IPS-NIHi7 (cell line): ENCODE results near the gene LTB.
A peak's percentile ranks its signal among the peaks of the same experiment; 100 is the strongest.

Experiments
- DNase-seq: peaks from one replicate; pipeline ENCODE4 v3.0.0; 2012; ENCODE audit warnings: mixed read lengths; ENCODE audit errors: extremely low spot score

Gene LTB

DNA sequence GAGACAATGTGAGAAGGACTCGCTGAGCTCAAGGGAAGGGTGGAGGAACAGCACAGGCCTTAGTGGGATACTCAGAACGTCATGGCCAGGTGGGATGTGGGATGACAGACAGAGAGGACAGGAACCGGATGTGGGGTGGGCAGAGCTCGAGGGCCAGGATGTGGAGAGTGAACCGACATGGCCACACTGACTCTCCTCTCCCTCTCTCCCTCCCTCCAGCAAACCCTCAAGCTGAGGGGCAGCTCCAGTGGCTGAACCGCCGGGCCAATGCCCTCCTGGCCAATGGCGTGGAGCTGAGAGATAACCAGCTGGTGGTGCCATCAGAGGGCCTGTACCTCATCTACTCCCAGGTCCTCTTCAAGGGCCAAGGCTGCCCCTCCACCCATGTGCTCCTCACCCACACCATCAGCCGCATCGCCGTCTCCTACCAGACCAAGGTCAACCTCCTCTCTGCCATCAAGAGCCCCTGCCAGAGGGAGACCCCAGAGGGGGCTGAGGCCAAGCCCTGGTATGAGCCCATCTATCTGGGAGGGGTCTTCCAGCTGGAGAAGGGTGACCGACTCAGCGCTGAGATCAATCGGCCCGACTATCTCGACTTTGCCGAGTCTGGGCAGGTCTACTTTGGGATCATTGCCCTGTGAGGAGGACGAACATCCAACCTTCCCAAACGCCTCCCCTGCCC, 5.2 kb downstream of the LTB start:
- DNase-seq: no peak

DNA sequence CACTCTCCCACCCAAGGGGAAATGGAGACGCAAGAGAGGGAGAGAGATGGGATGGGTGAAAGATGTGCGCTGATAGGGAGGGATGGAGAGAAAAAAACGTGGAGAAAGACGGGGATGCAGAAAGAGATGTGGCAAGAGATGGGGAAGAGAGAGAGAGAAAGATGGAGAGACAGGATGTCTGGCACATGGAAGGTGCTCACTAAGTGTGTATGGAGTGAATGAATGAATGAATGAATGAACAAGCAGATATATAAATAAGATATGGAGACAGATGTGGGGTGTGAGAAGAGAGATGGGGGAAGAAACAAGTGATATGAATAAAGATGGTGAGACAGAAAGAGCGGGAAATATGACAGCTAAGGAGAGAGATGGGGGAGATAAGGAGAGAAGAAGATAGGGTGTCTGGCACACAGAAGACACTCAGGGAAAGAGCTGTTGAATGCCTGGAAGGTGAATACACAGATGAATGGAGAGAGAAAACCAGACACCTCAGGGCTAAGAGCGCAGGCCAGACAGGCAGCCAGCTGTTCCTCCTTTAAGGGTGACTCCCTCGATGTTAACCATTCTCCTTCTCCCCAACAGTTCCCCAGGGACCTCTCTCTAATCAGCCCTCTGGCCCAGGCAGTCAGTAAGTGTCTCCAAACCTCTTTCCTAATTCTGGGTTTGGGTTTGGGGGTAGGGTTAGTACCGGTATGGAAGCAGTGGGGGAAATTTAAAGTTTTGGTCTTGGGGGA, 6.1 kb downstream of the LTB start:
- no peak for DNase-seq

DNA sequence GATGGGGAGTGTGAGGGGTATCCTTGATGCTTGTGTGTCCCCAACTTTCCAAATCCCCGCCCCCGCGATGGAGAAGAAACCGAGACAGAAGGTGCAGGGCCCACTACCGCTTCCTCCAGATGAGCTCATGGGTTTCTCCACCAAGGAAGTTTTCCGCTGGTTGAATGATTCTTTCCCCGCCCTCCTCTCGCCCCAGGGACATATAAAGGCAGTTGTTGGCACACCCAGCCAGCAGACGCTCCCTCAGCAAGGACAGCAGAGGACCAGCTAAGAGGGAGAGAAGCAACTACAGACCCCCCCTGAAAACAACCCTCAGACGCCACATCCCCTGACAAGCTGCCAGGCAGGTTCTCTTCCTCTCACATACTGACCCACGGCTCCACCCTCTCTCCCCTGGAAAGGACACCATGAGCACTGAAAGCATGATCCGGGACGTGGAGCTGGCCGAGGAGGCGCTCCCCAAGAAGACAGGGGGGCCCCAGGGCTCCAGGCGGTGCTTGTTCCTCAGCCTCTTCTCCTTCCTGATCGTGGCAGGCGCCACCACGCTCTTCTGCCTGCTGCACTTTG, 6.8 kb downstream of the LTB start, which contains the start of gene TNF:
Gene TNF, plus strand, starts transcription at position 231 of the 567 bp plus-strand sequence. Its CDS starts 177 bp downstream, at position 408.
- no peak for DNase-seq

DNA sequence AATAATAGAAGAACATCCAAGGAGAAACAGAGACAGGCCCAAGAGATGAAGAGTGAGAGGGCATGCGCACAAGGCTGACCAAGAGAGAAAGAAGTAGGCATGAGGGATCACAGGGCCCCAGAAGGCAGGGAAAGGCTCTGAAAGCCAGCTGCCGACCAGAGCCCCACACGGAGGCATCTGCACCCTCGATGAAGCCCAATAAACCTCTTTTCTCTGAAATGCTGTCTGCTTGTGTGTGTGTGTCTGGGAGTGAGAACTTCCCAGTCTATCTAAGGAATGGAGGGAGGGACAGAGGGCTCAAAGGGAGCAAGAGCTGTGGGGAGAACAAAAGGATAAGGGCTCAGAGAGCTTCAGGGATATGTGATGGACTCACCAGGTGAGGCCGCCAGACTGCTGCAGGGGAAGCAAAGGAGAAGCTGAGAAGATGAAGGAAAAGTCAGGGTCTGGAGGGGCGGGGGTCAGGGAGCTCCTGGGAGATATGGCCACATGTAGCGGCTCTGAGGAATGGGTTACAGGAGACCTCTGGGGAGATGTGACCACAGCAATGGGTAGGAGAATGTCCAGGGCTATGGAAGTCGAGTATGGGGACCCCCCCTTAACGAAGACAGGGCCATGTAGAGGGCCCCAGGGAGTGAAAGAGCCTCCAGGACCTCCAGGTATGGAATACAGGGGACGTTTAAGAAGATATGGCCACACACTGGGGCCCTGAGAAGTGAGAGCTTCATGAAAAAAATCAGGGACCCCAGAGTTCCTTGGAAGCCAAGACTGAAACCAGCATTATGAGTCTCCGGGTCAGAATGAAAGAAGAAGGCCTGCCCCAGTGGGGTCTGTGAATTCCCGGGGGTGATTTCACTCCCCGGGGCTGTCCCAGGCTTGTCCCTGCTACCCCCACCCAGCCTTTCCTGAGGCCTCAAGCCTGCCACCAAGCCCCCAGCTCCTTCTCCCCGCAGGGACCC, 7.8 kb downstream of the LTB start:
- peak; percentile 44 for DNase-seq

DNA sequence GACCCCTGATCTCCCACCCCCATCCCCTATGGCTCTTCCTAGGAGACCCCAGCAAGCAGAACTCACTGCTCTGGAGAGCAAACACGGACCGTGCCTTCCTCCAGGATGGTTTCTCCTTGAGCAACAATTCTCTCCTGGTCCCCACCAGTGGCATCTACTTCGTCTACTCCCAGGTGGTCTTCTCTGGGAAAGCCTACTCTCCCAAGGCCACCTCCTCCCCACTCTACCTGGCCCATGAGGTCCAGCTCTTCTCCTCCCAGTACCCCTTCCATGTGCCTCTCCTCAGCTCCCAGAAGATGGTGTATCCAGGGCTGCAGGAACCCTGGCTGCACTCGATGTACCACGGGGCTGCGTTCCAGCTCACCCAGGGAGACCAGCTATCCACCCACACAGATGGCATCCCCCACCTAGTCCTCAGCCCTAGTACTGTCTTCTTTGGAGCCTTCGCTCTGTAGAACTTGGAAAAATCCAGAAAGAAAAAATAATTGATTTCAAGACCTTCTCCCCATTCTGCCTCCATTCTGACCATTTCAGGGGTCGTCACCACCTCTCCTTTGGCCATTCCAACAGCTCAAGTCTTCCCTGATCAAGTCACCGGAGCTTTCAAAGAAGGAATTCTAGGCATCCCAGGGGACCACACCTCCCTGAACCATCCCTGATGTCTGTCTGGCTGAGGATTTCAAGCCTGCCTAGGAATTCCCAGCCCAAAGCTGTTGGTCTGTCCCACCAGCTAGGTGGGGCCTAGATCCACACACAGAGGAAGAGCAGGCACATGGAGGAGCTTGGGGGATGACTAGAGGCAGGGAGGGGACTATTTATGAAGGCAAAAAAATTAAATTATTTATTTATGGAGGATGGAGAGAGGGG, 8.8 kb downstream of the LTB start:
- DNase-seq: no peak

DNA sequence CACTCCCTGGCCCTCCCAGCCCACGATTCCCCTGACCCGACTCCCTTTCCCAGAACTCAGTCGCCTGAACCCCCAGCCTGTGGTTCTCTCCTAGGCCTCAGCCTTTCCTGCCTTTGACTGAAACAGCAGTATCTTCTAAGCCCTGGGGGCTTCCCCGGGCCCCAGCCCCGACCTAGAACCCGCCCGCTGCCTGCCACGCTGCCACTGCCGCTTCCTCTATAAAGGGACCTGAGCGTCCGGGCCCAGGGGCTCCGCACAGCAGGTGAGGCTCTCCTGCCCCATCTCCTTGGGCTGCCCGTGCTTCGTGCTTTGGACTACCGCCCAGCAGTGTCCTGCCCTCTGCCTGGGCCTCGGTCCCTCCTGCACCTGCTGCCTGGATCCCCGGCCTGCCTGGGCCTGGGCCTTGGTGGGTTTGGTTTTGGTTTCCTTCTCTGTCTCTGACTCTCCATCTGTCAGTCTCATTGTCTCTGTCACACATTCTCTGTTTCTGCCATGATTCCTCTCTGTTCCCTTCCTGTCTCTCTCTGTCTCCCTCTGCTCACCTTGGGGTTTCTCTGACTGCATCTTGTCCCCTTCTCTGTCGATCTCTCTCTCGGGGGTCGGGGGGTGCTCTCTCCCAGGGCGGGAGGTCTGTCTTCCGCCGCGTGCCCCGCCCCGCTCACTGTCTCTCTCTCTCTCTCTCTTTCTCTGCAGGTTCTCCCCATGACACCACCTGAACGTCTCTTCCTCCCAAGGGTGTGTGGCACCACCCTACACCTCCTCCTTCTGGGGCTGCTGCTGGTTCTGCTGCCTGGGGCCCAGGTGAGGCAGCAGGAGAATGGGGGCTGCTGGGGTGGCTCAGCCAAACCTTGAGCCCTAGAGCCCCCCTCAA, 9.9 kb downstream of the LTB start, which contains the start of gene LTA:
Gene LTA, plus strand, starts transcription at position 249 of the 871 bp plus-strand sequence. Its CDS starts 454 bp downstream, at position 703.
- no peak for DNase-seq

DNA sequence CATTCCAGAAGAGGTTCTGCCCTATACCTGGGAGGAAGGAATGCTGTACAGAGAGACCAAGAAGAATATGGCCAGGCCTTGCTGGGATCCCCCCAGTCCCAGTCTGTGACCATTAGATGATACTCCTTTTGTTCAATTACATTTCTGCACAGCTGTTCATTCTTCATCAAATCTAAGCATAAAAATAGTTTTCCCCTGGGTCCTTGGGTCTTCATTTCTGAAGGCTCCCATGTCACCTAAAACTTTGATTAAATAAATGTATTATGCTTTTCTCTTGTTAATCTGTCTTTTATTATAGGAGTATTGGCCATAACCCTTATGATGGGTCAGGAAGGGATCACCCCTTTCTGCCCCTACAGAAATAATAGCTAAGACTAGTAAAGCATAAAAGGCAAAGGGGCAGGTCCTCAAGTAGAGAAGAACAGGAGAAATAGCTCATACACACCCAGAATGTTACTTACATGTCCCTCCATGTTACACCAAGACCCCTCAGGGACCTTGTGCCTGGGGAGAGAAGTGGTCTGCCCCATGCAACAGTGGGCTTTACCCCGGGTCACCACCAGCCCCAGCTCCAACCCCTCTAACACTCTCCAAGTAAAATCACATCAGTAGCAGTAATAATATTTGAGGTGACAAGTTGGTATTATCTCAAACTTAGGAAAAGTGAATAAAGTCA, 12.2 kb downstream of the LTB start:
- DNase-seq: no peak

DNA sequence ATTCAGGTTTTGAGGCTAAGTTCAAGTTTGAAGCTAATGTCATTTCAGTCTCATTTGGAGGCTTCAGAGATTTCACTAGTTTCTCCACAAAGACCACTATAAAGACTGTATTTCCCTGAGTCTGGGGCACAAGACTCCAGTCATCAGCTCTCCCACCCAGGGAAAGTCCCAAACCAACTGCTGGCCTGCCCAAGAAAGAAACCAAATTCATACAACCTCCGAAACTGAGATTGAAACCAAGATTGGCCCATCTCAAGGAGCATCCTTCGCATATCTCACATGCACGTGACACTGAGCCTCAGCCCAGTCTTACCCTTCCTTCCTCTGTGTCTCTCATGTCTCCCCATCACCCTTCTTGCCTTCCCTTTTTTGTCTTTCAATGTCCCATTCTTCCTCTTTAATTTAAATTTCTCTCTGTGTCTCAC, 13.7 kb downstream of the LTB start:
- DNase-seq: no peak

DNA sequence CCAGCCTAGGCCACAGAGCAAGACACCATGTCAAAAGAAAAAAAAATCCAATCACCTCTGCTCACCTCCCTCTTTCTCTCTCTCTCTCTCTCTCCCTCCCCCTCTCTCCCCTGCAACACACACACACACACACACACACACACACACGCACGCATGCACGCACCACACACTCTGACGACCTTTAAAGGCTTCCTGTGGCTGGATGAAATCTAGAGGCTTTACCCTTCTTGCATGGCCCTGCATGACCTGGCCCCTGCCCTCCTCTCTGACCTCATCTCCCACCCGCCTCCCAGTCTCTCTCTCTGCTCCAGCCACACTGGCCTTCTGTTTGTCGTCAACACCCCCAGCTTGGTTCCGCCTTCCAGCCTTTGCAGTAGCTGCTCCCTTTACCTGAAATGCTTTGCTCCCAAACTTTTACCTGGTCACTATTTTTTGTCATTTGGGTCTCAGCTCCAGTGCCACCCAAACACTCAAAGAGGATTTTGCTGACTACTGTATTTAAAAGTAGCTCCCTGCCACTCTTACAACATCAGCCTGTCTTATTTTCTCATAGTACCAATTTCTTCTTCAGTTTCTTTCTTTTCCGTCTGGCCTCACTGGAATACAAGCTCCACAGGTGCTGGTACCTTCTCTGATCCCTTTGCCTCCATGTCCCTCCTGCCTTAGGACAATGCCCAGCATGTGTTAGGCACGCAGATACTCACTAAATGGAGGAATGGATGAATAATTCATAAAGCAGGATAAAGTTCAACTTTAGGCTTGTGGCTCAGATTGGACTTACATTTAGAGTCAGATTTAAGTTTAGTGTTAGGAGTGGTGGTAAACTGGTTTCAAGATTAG, 14.5 kb downstream of the LTB start:
- no peak for DNase-seq

DNA sequence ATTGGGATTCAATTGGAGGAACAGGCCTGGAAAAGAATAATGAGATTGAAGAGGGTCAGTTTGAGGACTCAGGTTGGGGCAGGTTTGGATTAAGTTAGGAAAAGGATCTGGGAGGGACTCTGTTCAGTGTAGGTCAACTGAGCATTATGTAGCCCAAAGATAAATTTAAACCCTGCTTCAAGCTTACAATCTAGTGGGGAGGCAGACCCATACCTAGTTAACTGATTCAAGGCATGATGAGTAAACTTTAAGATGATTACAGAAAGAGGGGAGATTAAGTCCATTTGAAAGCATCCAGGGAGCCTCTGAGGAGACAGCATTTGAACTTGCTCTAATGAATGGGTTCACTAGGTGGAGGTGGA, 21.5 kb downstream of the LTB start:
- no peak for DNase-seq

DNA sequence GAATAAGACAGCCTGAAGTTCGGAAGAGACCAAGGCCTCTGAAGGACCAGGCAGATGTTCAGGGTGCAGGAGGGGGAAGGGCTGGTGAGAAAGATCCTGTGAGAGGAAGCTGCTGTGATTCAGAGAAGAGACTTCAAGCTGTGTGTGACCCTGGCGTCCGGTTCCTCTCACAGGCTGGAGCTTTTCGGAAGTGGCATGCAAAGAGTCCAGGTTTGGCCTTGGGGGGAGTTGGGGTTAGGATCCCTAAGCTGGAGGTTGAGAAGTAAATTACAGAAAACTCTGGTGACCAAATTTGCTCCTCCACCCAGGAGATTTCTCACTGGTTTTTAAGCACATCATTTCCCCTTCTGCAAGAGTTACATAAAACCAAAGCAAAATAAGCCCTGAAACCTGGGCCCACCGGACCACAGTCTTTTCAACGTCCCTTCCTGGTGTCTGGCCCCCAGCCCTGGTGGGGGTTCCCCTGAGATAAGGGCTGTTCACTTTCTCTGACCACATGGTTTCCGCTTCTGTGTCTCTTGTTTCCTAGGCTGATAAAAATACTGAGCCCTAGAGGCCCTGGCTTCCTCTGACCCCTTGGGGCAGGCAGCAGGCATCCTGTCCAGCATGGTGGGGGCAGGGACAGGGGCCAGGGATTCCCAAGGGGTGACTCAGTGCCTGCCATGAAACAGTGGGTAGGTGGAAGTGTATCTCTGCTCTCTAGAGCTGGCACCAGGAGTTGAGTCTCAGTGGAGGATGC, 22.1 kb downstream of the LTB start:
- DNase-seq: no peak

DNA sequence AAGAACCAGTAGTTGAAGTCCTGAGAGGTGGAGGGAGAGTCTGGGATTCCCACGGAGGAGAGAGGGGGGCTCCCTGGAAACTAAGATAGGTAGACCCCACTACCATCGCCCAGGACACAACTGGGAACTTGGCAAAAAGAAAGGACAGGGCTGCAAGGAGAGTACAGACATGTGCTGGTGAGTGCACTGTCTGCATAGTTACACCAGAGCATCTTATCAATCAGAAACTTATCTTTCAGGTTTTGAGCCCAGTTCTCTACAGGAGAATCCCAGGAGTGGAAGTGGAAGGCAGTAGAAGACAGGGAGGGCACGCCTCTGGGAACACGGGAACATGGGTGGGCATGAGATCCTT, 22.6 kb downstream of the LTB start:
- DNase-seq: no peak

DNA sequence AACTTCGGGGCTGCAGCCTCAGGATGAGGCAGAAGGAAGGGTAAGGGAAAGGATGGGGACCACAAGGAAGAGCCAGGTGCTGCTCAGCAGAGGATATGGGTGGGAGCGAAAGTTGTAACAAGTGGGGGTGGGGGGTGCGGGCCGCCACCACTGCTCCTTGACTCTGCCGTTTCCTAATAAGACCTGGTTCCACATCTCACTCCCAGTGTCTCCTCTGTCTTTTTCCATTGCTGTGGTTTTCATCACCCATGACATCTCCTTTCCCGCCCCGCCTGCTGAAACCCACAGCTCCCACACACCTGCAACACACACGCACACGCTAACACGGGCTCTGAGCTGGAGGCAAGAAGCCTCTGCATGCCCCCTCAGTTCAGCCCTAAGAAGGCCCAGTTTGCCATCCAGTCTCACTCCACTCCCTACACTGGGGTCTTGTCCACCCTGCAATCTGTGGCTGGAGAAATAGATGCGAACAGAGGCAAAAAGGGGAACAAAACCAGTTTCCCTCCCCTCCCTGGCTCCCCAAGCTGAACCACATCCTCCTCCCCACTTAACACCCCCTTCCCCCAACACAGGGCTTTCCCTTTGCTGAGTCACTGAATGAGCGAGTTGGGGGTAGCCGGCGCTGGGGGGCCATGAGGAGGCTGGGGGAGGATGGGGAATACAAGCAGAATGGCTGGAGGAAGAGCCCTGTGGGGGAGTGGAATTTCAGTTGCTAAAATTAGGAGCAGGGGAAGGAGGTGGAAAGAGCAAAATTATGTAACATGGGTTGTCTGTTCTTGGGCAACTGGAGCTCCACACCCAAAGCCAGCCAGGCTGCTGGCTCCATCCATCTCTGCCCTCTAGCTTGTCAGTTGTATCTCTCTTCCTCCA, 23.4 kb downstream of the LTB start:
- no peak for DNase-seq

DNA sequence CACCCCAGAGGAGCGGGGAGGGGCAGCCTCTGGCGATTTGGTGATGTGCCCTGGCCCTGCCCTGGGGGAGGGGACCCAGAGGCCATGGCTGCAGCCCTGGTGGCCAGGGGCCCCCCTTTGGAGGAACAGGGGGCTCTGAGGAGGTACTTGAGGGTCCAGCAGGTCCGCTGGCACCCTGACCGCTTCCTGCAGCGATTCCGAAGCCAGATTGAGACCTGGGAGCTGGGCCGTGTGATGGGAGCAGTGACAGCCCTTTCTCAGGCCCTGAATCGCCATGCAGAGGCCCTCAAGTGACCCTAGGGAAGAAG, 24.0 kb downstream of the LTB start:
- no peak for DNase-seq

DNA sequence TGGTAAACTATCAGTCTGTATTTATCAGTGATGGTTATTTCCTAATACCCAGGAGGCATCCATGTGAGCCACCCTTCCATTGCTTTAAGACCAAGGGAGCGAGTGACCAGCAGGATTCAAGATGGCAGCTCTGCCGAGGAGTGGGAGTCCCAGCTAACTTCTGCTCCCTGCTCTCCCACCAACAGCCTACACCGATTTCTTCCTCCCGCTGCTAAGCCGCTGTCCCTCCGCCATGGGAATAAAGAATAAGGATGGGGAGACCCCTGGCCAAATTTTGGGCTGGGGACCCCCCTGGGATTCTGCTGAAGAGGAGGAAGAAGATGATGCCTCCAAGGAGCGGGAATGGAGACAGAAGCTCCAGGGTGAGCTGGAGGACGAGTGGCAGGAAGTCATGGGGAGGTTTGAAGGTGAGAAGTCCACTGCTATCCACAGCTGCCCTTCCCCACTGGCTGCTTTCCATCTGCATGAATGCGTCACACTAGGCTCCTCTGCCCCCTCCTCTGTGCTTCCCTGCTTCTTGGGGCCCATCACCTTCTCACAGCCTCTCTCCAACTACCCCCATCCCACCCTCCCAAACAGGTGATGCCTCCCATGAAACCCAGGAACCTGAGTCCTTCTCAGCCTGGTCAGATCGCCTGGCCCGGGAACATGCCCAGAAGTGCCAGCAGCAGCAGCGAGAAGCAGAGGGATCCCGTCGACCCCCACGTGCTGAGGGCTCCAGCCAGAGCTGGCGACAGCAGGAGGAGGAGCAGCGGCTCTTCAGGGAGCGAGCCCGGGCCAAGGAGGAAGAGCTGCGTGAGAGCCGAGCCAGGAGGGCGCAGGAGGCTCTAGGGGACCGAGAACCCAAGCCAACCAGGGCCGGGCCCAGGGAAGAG, 24.5 kb downstream of the LTB start:
- no peak for DNase-seq

DNA sequence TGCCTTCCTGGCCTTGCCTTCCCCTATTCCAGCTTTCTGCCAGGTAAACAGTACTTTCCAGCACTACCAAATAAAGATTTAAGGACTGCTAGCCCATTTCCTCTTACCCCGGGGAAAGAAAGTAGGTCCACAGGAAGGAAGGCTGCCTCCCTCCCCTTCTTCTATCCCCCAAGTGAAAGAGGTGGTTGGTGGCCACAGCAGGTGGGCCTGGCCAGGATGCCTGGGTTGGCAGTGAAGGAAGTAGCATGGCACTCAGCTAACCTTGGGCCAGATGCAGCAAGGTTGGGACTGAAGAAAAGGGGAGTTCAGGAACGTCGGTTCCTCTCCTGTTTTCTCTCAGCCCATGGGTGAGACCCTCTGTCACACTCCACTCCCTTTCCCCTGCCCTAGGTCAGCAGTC, 25.9 kb downstream of the LTB start:
- no peak for DNase-seq
